ENCODE results near the gene ZNF358.

Gene ZNF358

DNA sequence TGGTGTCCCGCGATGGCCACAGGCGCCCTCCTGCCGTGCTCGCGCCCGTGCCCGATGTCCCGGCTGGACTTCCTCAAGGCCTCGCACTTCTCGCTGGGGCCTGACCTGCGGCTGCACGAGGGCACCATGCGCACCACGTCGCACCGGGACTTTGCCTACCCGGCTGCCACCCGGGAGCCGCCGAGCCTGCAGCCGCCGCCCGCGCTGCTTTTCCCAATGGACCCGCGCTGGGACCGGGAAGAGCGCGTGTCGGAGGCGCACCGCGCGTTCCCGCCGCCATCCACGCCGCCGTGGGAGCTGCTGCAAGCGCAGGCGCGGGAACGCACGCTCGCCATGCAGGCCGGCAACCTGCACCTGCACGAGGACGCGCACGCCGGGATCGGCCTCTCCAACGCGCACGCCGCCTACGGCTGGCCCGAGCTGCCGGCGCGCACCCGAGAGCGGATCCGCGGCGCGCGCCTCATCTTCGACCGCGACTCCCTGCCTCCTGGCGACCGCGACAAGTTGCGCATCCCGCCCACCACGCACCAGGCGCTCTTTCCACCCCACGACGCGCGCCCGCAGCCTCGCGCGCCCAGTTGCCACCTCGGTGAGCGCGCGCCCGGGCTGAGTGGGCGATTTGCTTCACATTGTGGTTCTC is 15.0 kb upstream of the ZNF358 start:
- Histone ChIP-seq H3K9me3 (ENCODE audit: low read length) (no peaks in the 10 kb centered on the region), H3K27me3 (ENCODE audit: insufficient read depth, low read length) (no peaks in the 10 kb centered on the region), H2AFZ (ENCODE audit: low read depth, low read length) (peak overlapping the region; percentile 76), H3K36me3 (ENCODE audit: insufficient read depth, low read length) (no peaks in the 10 kb centered on the region), H3K4me3 (ENCODE audit: low read length) (peak overlapping the region; percentile 50), H3K4me1 (ENCODE audit: insufficient read depth, low read length) (no peaks in the 10 kb centered on the region)

DNA sequence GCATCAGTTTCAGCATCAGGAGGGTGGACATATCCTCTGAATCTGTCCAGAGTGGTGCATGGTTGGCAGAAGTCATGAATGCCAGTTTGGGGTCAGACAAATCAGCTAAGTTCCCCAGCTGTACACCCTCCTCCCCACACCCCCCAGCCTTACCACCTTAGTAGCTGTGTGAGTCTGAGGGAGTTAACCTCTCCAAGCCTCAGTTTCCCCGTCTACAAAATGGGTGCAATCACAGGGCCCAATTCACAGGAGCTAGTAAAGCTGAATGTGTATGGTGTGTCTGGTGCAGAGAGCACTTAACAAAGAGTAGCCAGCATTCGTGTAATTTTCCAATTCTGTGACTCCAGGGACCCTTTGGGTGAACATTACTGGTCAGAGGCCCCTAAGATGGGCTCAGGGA is 13.4 kb upstream of the ZNF358 start:
- H3K9me3 ChIP-seq (ENCODE audit: low read length), result no peaks in the 10 kb centered on the region
- H3K4me1 ChIP-seq (ENCODE audit: insufficient read depth, low read length), result no peaks in the 10 kb centered on the region
- no peak overlapping the region for H3K4me3 ChIP-seq (ENCODE audit: low read length)
- no peaks in the 10 kb centered on the region for H3K27me3 ChIP-seq (ENCODE audit: insufficient read depth, low read length)
- no peak overlapping the region for H2AFZ ChIP-seq (ENCODE audit: low read depth, low read length)
- no peaks in the 10 kb centered on the region for H3K36me3 ChIP-seq (ENCODE audit: insufficient read depth, low read length)

GRCh38 chr19:7504684-7505083 is 11.2 kb upstream of the ZNF358 start:
- no peak overlapping the region for H2AFZ ChIP-seq (ENCODE audit: low read depth, low read length)
- H3K9me3 ChIP-seq (ENCODE audit: low read length), result no peaks in the 10 kb centered on the region
- no peaks in the 10 kb centered on the region for H3K36me3 ChIP-seq (ENCODE audit: insufficient read depth, low read length)
- H3K4me3 ChIP-seq (ENCODE audit: low read length), result no peak overlapping the region
- no peaks in the 10 kb centered on the region for H3K27me3 ChIP-seq (ENCODE audit: insufficient read depth, low read length)
- no peaks in the 10 kb centered on the region for H3K4me1 ChIP-seq (ENCODE audit: insufficient read depth, low read length)

GRCh38 chr19:7505288-7505681 is 10.6 kb upstream of the ZNF358 start:
- Histone ChIP-seq H3K27me3 (ENCODE audit: insufficient read depth, low read length) (no peaks in the 10 kb centered on the region), H3K36me3 (ENCODE audit: insufficient read depth, low read length) (no peaks in the 10 kb centered on the region), H3K9me3 (ENCODE audit: low read length) (no peaks in the 10 kb centered on the region), H3K4me3 (ENCODE audit: low read length) (no peak overlapping the region), H2AFZ (ENCODE audit: low read depth, low read length) (no peak overlapping the region), H3K4me1 (ENCODE audit: insufficient read depth, low read length) (no peaks in the 10 kb centered on the region)

DNA sequence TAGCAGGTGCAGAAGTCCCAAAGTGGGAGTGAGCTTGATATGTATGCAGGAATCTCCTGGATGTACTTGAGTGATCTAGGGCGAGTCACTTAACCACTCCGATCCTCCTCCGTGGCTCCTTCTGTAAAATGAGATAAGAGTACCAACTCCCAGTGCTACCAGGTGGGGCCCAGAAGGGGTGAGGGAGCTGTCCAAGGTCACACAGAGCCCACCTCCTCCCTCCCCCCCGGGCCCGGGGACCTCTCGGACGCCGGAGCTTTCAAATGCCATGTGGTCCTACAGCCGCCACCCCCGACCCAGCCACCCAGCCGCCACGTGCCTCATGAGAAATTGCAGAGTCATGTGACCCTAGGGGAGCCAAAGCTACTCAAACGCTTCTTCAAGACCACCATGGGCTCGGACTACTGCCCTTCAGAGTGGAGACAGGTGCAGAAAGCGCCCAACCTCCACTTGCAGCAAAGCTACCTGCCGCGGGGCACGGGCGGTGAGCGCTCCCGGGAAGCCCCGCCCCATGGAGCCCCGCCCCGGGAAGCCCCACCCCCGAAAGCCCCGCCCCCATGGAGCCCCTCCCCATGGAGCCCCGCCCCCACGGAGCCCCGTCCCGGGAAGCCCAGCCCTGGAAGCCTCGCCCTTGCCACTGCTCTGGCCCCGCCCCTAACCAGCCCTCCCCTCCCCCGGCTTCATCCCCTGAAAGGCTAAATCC is 10.1 kb upstream of the ZNF358 start:
- Histone ChIP-seq H2AFZ (ENCODE audit: low read depth, low read length) (no peak overlapping the region), H3K4me3 (ENCODE audit: low read length) (peak overlapping the region; percentile 15), H3K27me3 (ENCODE audit: insufficient read depth, low read length) (no peaks in the 10 kb centered on the region), H3K9me3 (ENCODE audit: low read length) (no peaks in the 10 kb centered on the region), H3K36me3 (ENCODE audit: insufficient read depth, low read length) (no peaks in the 10 kb centered on the region), H3K4me1 (ENCODE audit: insufficient read depth, low read length) (no peaks in the 10 kb centered on the region)

DNA sequence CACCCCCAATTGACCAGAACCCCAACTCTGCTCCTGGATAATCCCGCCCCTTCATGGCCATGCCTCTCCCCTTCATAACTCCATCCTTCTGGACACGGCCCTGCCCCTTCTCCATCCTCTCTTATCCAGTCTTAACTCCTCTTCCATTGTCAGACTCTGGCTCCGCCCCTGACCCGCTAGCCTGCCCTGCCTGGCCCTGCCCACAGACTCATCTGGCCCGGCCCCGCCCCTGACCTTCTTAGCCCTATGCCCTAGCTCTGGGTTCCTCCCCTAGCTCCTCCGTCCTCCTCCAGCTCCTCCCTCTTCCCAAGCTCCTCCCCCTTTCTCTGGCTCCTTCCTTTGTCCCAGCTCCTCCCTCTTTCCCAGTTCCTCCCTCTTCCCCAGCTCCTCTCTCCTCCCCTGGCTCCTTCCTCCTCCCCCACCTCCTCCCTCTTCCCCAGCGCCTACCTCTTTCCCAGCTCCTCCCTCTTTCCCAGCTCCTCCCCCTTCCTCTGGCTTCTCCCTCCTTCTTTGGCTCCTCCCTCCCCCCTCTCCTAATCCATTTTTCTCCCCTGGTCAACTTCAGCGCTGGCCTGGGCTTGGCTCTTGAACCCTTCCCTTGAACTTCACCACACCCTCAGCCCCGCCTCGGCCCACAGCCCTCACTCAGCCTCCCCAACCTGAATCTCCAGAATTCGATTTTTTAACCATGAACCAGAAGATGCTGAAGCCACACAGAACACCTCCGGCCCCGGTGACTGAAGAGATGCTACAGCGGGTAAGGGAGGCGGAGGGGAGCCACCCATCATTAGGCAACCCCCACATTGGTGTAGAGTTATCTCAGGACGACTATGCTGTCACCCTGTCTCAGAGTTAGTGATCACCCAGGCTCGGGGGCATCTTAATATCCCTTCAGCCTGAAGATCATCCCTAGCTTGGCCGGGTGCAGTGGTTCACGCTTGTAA is 9.2 kb upstream of the ZNF358 start:
- Histone ChIP-seq H3K4me1 (ENCODE audit: insufficient read depth, low read length) (no peaks in the 10 kb centered on the region), H3K27me3 (ENCODE audit: insufficient read depth, low read length) (no peaks in the 10 kb centered on the region), H3K9me3 (ENCODE audit: low read length) (no peaks in the 10 kb centered on the region), H2AFZ (ENCODE audit: low read depth, low read length) (no peak overlapping the region), H3K4me3 (ENCODE audit: low read length) (no peak overlapping the region), H3K36me3 (ENCODE audit: insufficient read depth, low read length) (no peaks in the 10 kb centered on the region)

DNA sequence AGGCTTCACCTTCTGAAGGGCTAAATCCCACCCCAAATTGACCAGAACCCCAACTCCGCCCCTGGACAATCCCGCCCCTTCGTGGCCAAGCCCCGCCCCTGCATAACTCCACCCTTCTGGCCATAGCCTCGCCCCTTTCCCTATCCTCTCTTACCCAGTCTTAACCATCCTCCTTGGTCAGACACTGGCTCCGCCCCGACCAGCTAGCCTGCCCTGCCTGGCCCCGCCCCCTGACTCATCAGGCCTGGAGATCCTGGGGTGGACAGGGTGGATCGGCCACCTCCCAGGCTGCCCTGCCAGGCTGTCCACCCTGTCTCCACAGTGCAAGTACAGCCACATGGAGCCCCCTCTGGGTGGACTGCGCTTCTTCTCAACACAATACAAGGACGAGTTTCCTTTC is 8.0 kb upstream of the ZNF358 start:
- no peaks in the 10 kb centered on the region for H3K4me1 ChIP-seq (ENCODE audit: insufficient read depth, low read length)
- H2AFZ ChIP-seq (ENCODE audit: low read depth, low read length), result no peak overlapping the region
- H3K36me3 ChIP-seq (ENCODE audit: insufficient read depth, low read length), result no peaks in the 10 kb centered on the region
- no peaks in the 10 kb centered on the region for H3K9me3 ChIP-seq (ENCODE audit: low read length)
- no peaks in the 10 kb centered on the region for H3K27me3 ChIP-seq (ENCODE audit: insufficient read depth, low read length)
- no peak overlapping the region for H3K4me3 ChIP-seq (ENCODE audit: low read length)

- Histone ChIP-seq H3K9me3 (ENCODE audit: low read length) (no peaks in the 10 kb centered on the region), H3K4me3 (ENCODE audit: low read length) (no peak overlapping the region), H3K36me3 (ENCODE audit: insufficient read depth, low read length) (no peaks in the 10 kb centered on the region), H2AFZ (ENCODE audit: low read depth, low read length) (no peak overlapping the region), H3K4me1 (ENCODE audit: insufficient read depth, low read length) (no peaks in the 10 kb centered on the region), H3K27me3 (ENCODE audit: insufficient read depth, low read length) (no peaks in the 10 kb centered on the region)
Observed at GRCh38 chr19:7509625-7510024, 6.3 kb upstream of the ZNF358 start.

DNA sequence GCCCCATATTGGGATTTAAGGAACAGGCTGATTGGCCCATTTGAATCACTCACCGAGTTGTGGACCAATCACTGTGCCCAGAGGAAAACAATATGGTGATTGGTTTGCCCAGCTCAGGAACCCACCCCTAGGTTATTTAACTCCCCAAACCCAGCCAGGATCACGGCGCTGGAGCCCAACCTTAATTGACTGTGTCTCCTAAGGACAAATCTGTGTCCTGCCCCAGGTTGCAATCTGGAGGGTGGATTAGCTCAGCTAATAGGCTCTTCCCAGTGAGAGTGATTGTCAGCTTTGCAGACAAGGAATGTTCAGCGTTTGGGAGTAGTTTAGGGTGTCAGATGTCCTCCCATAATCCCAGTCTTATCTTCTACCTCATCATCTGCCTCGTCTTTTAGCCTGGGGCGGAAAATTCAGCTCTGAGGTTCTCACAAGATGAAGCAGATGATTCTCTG is 3.5 kb upstream of the ZNF358 start:
- peaks cover 14% of the 10 kb centered on the region for H3K4me1 ChIP-seq (ENCODE audit: insufficient read depth, low read length)
- no peaks in the 10 kb centered on the region for H3K27me3 ChIP-seq (ENCODE audit: insufficient read depth, low read length)
- H3K4me3 ChIP-seq (ENCODE audit: low read length), result no peak overlapping the region
- no peaks in the 10 kb centered on the region for H3K36me3 ChIP-seq (ENCODE audit: insufficient read depth, low read length)
- no peak overlapping the region for H2AFZ ChIP-seq (ENCODE audit: low read depth, low read length)
- H3K9me3 ChIP-seq (ENCODE audit: low read length), result no peaks in the 10 kb centered on the region

DNA sequence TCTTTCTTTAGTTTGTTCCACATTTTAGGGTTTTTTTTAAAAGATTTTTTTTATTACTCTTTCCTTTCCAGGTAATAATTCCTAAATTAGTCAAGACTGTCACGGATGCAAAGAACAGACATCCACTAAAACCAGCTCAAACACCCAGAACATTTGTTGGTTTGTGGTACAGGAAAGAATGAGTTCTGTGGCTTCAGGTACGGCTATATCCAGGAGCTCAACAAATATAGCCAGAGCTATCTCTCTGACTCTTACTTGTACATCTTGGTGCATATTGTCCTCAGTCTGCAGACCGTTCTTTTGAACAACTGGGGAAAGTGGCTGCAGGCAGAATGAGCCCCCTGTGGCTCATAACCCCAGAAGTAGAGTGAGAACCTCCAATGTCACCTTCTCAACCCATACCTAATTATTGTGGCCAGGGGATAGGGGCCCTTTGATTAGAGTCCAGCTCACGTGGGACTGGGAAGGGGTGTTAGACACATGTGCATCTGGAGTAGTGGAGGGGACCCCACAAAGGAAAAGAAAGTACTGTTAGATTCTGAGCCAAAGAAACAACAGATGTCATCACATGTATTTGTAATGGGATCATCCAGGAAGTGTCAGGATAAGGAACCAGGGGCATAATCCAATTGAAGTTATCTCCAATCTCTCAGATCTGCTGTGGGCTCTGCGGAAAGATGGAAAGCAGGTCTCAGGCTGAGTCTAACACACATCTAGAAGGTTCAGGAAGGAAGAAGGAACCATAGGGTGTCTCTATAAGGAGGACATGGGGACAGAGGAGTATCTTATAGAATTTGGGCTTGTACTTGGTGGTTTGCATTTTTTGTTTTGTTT is 1.9 kb upstream of the ZNF358 start:
- Histone ChIP-seq H3K4me1 (ENCODE audit: insufficient read depth, low read length) (peaks cover 14% of the 10 kb centered on the region), H2AFZ (ENCODE audit: low read depth, low read length) (no peak overlapping the region), H3K4me3 (ENCODE audit: low read length) (no peak overlapping the region), H3K27me3 (ENCODE audit: insufficient read depth, low read length) (no peaks in the 10 kb centered on the region), H3K9me3 (ENCODE audit: low read length) (no peaks in the 10 kb centered on the region), H3K36me3 (ENCODE audit: insufficient read depth, low read length) (peaks cover under 1% of the 10 kb centered on the region)

DNA sequence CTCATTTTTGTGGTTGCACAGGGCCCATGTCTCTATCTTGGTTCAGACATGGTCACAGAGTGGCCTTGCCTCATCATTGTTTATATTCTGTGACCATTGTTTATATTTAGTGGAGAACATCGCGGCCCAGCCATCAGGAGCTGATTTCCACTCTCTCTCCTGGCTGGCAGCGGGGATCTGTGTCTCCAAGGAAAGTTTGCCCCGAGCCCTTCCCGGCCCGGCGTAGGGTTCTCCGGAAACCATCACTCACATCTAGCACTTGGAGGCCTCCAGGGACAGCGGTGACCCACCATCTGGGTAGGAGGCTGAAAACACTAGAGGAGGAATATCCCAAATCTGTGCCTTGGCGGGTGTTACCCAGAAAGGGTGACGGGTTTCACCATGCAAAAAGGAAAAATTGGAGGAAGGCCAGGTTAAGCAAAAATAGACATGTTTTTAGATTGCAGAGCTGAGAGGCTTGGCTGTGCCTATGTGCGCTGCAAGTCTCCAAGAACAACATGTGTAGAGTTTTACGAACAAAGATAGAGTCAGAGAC is 726 bp upstream of the ZNF358 start:
- Histone ChIP-seq H3K9me3 (ENCODE audit: low read length) (no peaks in the 10 kb centered on the region), H3K27me3 (ENCODE audit: insufficient read depth, low read length) (no peaks in the 10 kb centered on the region), H3K4me3 (ENCODE audit: low read length) (peak overlapping the region; percentile 55), H3K4me1 (ENCODE audit: insufficient read depth, low read length) (peaks cover 14% of the 10 kb centered on the region), H2AFZ (ENCODE audit: low read depth, low read length) (peak overlapping the region; percentile 50), H3K36me3 (ENCODE audit: insufficient read depth, low read length) (peaks cover 11% of the 10 kb centered on the region)

DNA sequence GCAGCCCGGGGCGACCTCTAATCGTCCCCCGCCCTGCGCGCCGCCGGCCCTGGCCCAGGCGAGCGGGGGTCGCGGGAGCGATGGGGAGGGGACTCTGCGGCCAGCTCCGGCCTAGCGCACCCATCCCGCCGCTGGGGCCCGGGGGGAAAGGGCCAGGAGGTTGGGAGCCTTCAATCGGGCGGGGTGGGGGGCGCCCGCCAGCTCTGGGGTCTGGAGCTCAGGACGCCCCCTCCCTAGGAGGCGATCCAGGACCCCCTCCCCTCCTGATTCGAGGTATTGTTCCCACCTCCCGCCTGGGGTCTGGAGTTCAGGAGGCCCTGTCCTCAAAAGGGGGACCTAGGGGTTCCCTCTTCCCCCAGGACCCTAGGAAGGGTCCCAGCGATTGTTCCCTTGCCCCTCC is 430 bp downstream of the ZNF358 start:
- no peaks in the 10 kb centered on the region for H3K27me3 ChIP-seq (ENCODE audit: insufficient read depth, low read length)
- peak overlapping the region; percentile 91 for H3K4me3 ChIP-seq (ENCODE audit: low read length)
- no peaks in the 10 kb centered on the region for H3K9me3 ChIP-seq (ENCODE audit: low read length)
- H3K36me3 ChIP-seq (ENCODE audit: insufficient read depth, low read length), result peaks cover 17% of the 10 kb centered on the region
- no peak overlapping the region for H2AFZ ChIP-seq (ENCODE audit: low read depth, low read length)
- H3K4me1 ChIP-seq (ENCODE audit: insufficient read depth, low read length), result peaks cover 14% of the 10 kb centered on the region

Measured in neuron (in vitro differentiated cells).